Stimulated activated CD8-positive, alpha-beta memory T cell treated with anti-CD3 and anti-CD28 coated beads, Interleukin-15, amount 100 ng/mL, for 1 hour (primary cell): Measurements from ENCODE around the gene LENG8.
"Not testable (repeated sequence)": the region's sequence is repeated elsewhere in the genome, so short reads cannot be mapped to it uniquely, and the experiment has no call there.

Experiments used
- DNase-seq: peaks from one replicate; pipeline ENCODE4 v3.0.0-alpha.2; 2020; ENCODE audit warnings: low read depth

Gene LENG8

GRCh38 chr19:54462047-54462654 lies 13.2 kb downstream of the LENG8 start:
- no peak for DNase-seq

DNA sequence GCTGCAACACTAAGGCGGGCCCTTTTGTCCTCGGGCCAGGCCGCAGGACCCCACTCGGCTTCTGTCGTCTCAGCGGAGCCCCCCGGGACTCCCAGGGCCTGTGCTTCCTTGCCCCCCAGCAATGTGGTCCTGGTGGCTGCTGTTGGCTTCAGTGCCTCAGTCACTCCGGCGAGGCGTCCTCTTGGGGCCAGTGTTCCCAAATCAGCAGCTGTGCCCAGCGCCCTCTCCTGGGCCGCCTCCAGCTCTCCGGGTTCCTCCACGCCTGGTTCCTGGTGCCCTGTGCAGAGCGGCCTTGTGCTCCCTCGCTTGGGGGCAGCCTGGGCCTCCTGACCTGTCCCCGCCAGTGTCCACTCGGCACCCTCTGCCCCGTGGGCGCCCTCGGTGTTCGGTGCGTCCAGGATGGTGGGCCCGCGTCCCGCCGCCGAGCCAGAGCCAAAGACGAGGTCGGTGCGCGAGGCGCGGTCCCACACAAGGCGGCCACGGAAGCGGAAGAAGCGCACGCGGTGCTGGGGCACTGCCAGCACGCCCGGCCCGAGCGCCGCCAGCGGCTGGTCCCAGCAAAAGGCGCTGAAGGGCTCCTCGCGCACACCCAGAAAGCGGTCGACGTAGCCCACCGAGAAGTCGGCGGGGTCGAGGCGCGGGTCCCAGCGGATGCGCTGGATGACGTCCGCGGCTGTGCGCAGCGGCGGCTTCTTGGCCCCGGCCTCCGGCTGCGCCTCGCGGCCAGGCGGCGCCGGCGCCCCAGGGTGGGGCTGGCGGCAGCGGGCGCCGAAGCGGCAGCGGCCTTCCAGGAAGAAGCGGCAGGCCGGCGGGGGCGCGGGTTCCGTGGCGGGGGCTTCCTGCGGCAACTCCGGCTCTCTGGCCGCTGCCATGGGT lies 13.9 kb downstream of the LENG8 start:
- DNase-seq, result no peak

- peak; percentile 86 for DNase-seq
Observed at GRCh38 chr19:54463531-54464043, 14.6 kb downstream of the LENG8 start, which contains the start of gene LENG9. Gene LENG9 (minus strand): TSS chr19:54463778. CDS start chr19:54463526, 252 bp downstream.

DNA sequence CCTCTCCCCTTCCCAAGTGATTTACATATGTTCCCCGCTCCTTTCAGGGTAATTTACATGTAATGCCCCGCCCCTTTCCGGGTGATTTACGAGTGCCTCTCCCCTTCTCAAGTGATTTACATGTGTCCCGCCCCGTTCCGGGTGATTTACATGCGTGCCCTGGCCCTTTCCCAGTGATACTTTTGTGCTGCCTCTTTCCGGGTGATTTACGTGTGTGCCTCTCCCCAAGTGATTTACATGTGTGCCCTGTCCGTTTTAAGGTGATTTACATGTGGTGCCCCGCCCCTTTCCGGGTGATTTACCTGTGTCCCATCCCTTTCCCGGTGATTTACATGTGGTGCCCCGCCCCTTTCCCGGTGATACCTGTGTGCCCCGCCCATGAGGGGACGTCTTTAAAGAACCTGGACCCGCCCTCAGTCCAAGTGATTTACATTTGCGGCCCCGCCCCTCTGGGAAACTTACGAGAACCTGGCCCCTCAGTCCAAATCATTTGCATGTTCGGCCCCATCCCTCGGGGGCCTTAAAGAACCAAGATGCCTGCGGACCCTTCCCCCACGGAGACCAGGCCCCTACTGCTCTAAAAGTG lies 15.1 kb downstream of the LENG8 start:
- DNase-seq, result peak; percentile 62

- no peak for DNase-seq
Observed at GRCh38 chr19:54464630-54465425, 15.8 kb downstream of the LENG8 start.

DNA sequence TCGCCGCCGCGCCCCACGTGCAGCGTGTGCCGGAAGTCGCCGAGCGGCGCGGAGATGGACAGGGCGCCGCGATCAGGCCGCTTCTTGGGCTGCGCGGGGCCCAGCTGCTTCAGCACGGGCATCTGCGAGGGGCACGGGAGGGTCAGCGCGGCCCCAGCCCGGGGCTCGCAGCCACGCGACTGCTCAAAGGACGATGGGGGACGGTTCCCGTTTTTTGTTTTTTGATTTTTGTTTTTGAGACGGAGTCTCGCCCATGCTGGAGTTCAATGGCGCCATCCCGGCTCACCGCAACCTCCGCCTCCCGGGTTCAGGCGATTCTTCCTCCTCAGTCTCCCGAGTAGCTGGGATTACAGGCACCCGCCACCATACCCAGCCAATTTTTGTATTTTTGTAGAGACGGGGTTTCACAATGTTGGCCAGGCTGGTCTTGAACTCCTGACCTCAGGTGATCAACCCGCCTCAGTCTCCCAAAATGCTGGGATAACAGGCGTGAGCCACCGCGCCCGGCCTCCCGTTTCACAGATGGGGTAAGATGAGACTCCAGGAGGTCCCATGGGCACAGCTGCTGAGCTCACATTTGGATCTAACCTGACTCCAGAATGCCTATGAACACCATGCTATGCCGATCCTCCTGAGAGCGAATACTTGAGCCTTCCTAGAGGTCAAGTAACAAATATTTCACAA lies 16.6 kb downstream of the LENG8 start:
- no peak for DNase-seq

DNA sequence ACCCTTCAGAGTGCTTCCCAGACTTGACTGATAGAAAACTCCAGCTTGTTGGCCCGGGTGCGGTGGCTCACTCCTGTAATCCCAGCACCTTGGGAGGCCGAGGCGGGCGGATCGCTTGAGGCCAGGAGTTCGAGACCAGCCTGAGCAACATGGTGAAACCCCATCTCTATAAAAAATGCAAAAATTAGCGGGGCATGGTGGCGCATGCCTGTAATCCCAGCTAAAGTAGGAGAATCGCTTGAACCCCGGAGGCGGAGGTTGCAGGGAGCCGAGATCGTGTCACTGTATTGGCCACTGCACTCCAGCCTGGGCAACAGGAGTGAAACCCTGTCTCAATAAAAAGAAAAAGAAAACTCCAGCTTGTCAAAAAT lies 17.1 kb downstream of the LENG8 start:
- not testable (repeated sequence) for DNase-seq

DNA sequence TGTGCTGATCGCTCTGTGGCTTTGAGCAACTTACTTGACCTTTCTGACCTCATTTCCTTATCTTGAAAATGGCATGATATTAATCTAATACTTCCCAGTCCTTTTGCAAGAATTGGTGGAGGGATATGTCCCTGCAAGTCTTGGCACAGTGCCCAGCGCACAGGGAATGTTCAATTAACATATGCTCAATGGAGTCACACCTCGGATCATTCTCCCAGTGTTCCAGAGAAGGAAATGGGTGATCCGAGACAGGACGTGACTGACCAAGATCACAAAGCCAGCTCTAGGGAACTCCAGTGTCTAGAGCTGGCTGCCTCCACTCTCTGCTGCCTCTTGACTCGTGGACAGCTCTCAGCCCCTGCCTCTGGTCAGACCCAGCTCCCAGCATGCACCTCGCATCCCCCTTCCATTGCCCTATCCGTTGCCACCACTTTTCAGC lies 20.5 kb downstream of the LENG8 start:
- no peak for DNase-seq

GRCh38 chr19:54470276-54470887 lies 21.4 kb downstream of the LENG8 start:
- DNase-seq, result no peak

- no peak for DNase-seq
Observed at GRCh38 chr19:54470991-54471782, 22.2 kb downstream of the LENG8 start.

DNA sequence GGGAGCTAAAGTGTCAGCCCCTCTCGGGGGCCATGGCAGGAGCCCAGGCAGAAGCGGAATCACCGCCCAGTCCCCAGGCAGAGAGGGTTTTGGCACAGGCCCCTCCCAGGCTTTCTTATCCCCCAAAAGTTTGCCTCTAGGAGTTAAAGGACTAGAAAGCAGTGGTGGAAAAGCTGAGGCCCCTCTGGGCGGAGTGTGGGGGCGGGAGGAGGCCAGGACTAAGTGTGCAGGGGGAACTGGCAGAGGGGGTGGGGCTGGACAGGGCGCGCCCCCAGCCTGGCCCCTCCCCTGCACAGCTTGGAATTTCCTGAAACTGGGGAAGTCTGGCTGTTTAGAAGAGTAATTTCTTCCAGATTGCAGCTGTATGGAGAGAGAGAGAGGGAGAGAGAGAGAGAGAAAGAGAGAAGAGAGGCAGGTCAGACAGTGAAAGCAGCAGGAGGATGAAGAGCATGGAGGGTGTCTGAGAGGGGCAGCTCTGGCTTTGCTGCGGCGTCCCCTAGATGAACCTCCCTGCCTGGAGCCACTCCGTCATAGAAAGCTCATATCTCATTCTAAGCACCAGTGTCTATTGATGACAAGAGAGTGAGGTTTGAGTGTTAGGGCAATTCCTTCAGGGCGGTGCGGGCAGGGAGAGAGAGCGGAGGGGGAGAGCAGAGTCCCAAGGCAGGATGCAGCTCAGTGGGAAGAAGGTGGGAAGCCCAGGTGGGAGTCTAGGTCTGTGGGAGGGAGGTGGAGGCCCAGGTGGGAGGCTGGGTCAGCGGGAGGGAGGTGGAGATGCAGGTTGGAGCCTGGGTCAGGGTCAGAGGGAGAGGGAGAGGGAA lies 24.3 kb downstream of the LENG8 start, which contains the start of gene CDC42EP5:
TSS of gene CDC42EP5 (minus strand) at position 226 of the 821 bp plus-strand sequence. CDS start 7,749 bp downstream, outside the sequence.
- no peak for DNase-seq

DNA sequence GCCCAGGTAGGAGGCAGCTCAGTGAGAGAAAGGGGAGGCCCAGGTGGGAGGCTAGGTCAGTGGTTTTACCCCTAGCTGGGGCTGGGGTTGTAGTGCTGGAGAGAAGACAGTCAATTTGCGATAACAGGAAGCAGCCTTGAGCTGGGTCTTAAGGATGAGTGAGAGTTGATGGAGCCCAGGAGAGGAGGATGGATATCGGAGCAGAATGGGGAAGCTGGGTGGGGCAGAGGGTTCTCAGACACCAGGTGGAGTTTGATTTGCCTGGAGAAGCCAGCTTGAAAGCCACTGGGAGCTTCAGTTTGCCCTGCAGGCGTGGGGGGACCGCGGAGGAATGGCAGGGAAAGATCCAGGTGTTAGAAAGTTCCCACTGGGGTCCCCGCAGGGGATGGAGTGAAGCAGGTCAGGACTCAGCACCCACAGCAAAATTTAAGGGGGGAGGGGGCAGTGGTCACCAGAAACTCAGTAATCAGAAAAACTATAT lies 24.9 kb downstream of the LENG8 start:
- no peak for DNase-seq

DNA sequence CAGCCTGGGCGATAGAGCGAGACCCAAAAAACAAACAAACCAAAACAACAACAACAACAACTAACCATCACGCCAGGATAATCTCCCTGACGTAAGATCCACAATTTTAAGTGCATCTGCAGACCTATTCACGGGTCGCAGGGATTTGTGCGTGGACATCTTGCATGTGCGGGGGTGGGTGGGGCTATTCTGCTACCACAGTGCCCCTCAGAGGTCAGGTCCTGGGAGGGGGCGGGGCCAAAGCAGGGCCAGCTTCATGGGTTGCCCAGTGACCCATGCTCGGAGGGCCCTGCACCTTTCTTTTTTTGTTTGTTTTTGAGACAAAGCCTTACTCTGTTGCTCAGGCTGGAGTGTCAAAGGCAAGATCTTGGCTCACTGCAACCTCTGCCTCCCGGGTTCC lies 26.7 kb downstream of the LENG8 start:
- DNase-seq, result no peak

GRCh38 chr19:54477650-54478049 lies 28.7 kb downstream of the LENG8 start:
- no peak for DNase-seq

- DNase-seq, result no peak
Observed at GRCh38 chr19:54478677-54479266, 29.8 kb downstream of the LENG8 start.

DNA sequence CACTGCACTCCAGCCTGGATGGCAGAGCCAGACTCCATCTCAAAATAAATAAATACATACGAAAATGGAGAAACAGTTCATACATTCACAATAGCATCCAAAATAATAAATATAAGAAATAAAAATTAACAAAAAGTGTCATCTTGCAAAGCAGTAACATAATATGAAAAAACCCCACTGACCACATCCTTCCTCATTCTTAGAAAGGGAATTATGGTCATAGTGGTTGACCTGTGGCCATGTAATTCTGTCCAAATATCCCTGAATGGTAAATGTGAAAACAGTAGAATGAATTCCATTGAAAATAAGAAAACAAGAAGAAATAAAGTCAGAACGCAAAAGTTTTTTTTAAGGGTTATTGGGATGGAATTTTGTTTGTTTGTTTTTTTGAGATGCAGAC lies 31.1 kb downstream of the LENG8 start:
- no peak for DNase-seq

DNA sequence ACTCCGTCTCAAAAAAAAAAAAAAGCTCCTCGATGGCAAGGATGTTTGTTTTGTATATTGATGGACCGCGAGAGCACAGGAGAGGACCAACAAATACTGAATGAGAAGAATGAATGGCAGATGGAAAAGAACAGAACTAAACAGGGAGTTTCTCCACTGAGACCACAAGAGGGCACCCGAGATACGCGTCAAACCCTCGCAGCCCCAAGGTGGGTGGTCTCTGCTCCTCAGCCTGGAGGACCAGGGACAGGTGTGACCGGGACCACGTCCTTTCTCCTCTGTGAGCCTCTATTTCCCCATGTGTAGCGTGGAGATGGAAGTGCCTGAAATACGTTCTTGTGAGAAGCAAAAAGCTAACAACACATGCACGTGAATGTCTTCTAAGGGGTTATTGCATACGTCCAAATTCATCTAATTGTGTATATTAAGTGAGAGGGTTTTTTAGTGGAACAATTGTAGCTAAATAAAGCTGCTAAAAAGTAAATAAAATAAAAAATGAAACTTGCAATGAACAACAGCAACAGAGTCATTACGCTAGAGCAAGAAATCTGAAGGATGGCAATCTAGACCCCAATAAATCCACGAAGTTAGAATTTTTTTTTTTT lies 32.4 kb downstream of the LENG8 start:
- DNase-seq, result no peak

DNA sequence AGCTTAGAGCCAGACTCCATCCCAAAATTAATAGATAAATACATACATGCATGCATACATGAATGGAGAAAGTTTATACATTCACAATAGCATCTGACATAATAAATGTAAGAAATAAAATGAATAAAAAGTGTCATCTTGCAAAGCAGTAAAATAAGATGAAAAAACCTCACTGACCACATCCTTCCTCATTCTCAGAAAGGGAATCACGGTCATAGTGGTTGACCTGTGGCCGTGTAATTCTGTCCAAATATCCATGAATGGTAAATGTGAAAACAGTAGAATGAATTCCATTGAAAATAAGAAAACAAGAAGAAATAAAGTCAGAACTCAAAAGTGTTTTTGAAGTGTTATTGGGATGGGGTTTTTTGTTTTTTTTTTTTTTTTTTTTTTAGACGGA lies 33.9 kb downstream of the LENG8 start:
- no peak for DNase-seq
